Activated naive CD4-positive, alpha-beta T cell treated with Interleukin-2 at 50 U/mL for 16 hours (primary cell): Measurements from ENCODE around the gene GPR135.
"Not testable (repeated sequence)": the region's sequence is repeated elsewhere in the genome, so short reads cannot be mapped to it uniquely, and the experiment has no call there.

Source experiments
- DNase-seq: peaks from one replicate; pipeline ENCODE4 v3.0.0-alpha.2; 2020

The GPR135 gene

GRCh38 chr14:59474172-59474571, 9.0 kb upstream of the GPR135 start:
- no peak for DNase-seq

DNA sequence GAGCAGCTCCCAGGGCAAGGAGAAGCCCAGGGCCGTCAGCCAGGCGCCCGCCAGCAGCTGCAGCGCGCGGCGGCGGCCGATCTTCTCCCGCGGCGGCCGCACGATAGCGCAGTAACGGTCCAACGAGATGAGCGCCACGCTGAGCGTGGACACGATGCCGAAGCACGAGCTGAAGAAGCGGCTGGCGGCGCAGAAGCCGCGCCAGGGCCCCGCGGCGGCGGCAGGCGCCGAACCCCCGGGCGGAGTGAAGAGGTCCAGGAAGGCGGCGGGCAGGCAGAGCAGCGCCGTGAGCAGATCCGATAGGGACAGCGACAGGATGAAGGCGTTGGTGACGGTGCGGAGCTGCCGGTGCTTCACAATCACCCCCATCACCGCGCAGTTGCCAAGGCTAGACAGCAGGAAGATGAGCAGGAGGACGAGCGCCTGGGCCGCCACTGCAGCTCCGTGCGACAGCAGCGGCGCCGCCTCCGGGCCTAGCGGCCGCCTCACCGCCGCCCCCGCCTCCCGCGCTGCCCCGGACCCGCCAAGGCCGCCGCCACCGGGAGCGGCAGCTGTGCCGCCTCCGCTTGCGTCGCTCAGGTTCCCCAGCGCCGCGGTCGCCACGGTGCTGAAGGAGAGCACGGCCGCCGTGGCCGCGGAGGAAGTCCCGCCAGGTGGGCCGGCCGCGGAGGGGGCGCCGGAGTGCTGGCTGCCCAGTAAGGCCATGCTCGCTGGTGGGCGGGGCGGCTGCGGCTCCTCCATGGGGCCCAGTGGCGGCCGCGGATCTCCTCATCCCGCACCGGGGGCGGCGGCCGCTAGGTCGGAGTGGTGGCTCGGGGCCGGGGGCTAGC, 479 bp downstream of the GPR135 start:
- DNase-seq: peak; percentile 58

DNA sequence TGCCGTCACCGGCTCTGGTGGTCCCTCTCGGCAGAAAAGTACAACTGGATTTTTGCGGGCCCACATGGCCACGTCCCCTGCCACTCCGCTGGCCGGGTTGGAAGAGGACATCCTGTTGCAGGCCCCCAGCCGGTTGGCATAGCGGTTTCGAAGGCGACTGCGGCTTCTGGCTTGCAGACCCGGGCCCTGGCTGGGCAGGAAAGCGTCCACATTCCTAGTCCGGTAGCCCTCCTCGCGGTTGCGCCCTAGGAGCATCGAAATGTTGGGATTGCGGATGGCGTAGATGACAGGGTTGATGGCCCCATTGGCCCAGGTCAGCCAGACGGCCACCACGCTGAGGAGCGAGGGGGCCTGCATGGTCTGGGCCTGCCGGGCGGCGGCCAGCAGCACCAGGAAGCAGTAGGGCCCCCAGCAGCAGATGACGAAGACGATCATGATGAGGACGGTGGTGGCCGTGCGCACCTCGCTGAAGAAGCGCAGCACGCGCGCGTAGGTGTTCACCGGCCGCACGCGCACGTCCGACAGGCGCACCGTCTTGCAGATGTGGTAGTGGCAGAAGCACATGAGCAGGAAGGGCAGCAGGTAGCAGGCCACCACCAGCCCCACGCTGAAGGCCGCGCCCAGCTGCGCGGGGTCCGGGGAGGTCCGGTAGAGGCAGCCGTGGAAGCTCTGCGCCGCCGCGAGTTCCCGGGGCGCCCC, 1.2 kb downstream of the GPR135 start:
- DNase-seq: peak; percentile 46

DNA sequence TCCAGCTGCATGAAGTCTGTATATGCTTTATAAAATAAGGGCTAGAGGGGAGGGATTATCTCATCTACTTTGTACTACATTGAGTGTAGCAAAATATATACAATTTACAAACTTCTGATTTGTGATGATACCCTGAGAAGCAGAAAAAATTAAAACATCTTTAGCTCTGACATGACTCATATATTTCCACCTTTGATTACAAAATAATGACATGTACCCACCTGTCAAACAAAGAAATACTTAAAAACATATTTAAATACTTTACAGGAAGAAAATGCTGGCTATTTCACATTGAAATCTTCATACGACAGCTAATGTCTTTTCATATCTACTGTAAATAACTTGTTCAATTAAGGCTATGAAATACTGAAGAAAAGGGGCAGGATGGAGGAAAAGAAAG, 3.3 kb downstream of the GPR135 start:
- DNase-seq: no peak

GRCh38 chr14:59460378-59460777, 4.8 kb downstream of the GPR135 start:
- DNase-seq: no peak

DNA sequence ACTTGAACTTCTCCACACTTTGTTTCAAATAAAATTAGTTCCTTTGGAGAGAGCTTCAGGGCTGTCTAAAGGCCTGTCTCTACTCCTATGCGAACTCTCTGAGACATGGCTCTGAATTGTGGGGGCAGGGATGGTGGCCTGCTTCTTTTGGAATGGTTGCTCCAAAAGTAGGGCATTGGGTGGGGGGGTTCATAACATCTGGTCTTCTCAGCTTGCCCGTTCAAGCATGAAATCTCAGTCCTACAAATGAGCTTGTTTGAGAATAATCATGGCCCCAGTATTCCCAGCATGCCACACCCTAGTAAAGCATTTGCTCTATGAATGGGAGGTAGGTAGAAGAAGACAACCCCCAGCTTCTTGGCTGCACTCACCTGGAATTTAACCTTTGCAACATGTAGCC, 6.7 kb downstream of the GPR135 start:
- DNase-seq: no peak

GRCh38 chr14:59455411-59455810, 9.8 kb downstream of the GPR135 start:
- no peak for DNase-seq

- no peak for DNase-seq
Measured at GRCh38 chr14:59454139-59454538, 11.0 kb downstream of the GPR135 start.

- no peak for DNase-seq
Measured at GRCh38 chr14:59451849-59452248, 13.3 kb downstream of the GPR135 start.

DNA sequence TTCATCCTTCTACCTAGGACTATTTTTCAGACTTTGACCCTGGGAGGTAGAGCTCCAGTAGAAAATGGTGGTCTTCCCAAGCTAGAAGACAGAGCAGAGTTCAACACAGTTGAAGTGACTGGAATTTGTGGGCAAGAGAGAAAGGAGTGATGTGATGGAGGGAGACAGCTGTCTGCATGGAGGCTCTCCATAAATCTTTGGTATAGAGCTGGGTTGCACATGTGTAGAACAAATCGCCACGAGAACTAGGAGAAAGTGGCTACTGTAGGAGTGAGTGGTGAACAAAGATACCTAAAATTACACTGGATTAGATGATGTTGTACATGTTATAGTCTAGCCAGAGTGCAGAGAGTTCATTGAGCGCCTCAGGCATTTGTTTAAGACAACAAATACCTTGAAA, 14.5 kb downstream of the GPR135 start:
- no peak for DNase-seq

- DNase-seq: not testable (repeated sequence)
Measured at GRCh38 chr14:59448673-59449072, 16.5 kb downstream of the GPR135 start.

DNA sequence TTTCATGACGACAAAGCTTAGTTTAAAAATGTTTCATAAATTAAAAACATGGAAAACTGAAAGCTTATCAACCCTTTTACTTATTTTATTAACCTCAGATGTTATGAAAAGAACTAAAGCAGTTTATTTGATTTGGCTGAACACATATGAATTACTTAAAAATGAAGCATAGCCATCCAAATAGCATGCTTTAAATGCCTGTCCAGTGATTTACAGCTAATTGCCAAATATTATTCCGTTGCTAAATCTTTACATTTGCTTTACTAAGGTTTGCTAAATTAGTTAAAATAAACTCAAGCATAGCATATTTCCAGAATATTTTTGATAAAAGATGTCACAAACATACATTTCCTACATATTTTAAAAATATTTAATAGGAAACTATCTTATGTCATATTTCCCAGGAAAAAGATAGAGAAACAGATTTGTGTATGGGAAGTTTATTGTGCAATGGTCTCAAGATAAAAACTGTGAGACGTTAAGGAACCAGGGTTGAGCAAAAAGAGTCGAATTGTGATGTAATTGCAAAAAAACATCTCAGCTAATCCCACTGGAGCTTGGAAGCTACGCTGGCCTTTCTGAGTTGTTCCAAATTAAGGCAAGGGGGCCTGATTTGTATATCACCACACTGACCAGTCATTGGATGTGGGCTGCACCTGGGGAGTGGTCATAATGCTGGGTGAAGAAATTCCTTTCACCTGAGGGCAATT, 25.8 kb downstream of the GPR135 start:
- no peak for DNase-seq

GRCh38 chr14:59438195-59438647, 27.0 kb downstream of the GPR135 start:
- DNase-seq: no peak

DNA sequence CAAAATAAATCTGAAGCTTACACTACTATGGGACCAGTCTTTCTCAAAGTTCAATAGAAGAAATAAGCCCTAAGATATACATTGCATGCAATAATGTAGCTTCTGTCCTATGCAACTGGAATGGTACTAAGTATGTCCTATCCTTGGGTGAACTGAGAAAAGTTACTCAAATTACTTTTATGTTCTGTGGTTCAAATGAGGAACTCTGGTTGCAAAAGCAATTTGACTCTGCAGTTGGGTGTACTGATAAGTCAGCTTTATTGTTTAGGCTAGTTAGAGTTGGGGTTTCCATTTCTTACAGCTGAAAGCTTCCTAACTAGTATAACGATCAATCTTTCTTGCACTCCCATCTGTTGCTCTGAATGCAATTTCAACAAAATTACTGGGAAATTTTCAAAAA, 29.2 kb downstream of the GPR135 start:
- no peak for DNase-seq

- DNase-seq: no peak
Measured at GRCh38 chr14:59435101-59435500, 30.1 kb downstream of the GPR135 start.

DNA sequence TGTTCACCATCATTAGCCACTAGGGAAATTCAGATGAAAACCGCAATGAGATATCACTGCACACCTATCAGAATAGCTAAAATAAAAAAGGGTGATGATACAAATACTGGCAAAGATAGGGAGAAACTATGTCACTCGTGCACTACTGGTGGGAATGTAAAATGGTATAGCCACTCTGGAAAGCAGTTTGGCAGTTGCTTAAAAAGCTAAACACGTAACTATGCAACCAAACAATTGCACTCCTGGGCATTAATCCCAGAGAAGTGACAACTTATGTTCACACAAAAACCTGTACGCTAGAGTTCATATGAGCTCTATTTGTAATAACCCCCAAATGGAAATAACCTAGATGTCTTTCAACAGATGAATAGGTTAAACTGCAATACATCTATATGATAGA, 35.4 kb downstream of the GPR135 start:
- no peak for DNase-seq

DNA sequence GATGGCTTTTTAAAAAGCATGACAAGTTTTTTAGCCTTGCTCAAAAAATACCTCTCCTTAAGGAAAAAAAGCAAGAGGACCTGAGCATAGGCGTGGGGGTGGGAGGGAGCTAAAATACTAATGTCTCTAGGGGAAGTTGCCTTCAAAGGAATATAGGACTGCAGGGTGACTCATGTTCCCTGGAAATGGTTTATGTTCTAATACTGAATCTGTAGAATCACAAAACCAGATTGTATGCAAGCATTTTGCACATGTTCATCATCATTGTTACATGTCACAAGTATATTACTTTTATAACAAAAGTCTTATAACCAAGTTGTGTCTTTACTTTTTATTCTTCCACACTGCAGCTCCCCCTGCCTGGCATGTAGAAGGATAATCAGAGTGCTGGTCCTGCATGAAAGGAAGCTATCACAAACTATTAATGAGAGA, 36.6 kb downstream of the GPR135 start:
- no peak for DNase-seq

- DNase-seq: no peak
Measured at GRCh38 chr14:59427653-59428580, 37.3 kb downstream of the GPR135 start.

GRCh38 chr14:59425322-59425935, 39.8 kb downstream of the GPR135 start:
- no peak for DNase-seq

DNA sequence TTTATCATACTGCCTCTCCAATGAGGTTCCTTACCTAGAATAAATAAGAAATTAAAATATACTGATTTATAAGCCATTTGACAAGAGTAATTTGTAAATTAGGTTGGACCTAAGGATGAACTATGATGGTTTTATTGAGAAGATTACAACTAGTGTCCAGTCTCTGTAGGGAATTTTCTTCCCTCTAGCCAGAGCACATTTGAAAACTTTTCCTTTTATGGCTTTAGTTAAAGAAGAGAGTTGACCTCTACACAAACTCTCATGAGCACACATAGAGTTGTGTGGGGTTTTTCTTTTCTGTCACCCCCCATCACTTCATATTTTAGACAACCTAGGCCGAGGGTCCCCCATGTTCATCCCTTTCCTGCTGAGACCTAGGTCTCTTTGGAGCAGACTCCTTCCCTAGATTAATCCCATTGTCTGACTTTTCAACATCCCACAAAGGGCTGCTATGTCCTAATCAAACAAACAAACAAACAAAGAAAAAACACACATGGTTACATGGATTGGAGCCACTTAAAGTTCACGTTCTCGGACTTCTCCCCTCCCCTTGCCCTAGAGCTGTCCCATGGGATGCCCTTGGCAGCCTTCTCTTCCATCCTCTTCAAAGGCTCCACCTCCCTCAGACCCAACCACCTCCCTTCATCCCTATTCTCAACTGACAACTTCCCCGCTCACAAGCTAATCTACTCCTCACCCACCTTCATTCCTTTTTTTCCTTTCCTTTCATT, 40.7 kb downstream of the GPR135 start:
- DNase-seq: no peak
